NCI-H2107 treated with DMSO at 0.1 percent for 48 hours (cell line): ENCODE data around the gene JKAMP.
A peak's percentile ranks its signal among the peaks of the same experiment; 100 is the strongest.

Experiments
- DNase-seq: peaks from one replicate; lab custom pipeline; 2025; ENCODE audit not compliant: unreplicated experiment; lab: John Stamatoyannopoulos, UW

JKAMP gene

DNA sequence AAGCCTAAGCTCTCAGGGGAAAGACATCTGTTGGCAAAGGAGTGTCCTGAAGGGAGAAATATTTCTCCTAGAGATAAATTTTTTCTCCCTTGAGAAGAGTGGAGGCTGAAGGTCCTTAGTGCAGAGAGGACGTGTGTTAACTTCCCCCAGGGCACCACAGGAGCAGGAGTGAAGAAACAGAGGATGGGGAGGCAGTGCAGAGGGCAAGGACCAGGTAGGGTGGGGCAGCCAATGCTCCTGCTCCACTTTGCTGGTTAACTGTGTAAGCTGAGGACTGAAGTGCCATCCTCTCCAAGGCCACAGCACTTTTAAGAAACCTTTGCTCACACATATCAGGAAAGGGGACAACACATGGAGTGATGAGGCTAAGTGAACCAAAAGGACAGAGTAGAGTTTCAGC is 4.2 kb upstream of the JKAMP start:
- no peak for DNase-seq

DNA sequence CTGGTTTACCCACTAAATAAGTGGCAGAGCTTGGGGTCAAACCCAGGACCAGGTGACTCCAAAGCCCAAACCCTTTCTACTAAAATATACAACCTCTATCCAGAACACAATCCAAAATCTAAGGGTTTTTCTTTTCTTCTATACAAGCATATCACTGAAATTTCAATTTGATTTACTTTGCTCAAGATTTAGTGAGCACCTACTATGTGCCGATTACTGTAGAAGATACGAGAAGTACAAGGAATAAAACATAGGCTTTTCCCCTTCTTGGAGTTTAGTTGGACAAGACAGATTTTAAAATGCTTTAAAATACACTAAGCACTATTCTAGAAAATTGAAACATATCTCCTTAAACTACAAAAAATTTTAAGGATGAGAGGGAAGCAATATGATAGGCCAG is 2.9 kb upstream of the JKAMP start:
- no peak for DNase-seq

DNA sequence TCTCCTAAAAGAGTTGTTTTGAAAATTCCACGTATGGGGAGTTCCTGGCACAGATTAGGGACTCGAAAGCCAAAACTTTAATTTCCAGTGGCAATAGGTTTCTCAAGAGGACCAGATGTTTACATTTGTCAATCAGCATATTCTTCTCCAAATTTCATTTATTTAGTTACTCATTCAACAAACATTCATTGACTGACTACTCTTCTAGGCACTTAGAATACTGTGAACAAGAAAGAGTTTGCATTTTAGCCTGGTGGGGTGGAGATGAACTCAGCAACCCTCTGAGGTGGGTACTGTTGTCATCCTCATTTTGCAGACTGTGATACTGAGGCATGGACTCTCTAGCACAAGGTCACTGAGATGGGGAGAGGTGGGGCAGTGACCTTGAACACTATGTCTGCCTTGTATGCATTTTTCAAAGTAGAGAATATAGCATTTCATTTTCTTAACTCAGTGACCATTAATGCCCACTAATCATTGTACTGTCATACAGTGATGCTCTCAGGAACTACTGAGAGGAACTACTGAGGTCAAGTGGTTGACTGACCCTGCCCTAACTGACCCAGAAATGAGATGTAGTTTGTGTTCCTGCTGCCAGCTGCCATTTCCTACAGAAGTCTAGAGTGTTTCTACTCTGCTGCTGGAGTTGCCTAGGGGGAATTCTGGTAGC is 2.3 kb upstream of the JKAMP start:
- no peak for DNase-seq

- DNase-seq = peak; percentile 73
Measured at GRCh38 chr14:59482541-59483331, 1.6 kb upstream of the JKAMP start.

DNA sequence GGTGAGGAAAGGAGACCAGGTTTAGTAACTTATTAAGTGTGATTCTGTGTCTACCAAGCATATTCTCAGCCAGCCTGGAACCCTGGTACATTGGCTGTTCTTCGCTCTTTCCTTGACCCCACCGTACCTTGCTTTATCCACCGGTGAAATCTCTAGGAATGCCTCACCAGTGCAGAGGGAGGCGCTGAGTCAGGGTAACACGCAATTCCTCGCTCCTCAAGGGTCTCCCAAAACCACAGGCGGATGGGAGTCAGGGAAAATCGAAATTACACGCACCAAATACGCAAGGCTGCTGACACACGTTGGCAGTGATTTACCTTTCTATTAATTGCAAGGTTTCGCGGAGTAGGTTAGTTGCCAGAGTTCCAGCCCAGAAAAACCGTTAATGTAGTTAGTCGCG is 954 bp upstream of the JKAMP start:
- DNase-seq = no peak

DNA sequence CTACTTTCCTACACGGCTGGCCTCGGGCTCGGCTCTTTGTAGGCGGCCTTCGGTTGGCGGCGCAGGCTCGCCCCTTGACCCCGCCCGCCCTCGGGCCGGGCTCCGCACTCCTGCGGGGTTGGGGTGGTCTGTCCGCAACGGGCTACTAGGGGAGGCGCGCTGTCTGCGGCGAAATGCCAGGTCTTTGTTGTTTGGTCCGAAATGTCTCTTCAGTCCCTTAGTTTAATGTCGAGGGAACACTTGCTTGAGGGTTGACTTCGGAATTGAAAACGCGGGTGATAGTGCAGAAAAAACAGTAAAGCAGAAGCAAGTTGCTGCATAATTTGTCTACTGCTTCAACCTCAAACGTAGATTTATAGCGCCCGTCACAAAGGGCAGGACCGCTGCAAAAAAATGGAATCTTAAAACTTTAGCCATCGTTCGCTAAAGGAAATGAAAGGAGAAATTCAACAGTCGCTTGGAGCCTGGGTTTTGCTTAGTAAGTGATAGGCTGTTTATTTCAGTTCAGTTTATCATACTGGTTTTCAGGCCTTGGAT is 390 bp downstream of the JKAMP start:
- DNase-seq = no peak

GRCh38 chr14:59490756-59491155 is 6.4 kb downstream of the JKAMP start:
- DNase-seq = no peak

DNA sequence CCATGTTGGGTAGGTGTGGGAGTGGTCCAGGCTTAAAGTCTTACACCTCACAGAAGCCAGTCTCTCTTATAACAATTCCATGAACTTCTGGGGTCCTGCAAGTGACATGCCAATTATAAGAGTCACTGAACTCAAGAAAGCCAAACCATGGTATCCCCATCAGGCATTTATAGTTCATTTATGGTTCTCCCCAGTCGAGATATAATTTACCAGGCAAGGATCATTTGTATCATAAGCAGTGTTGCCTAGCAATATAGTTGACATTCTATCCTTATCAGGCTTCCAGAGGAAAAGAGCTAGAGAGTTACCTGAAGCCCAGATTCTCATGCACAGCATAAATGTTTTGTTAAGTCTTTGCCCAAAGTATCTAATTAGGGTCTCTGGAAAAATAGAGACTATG is 8.1 kb downstream of the JKAMP start:
- DNase-seq = no peak

GRCh38 chr14:59500732-59501131 is 16.4 kb downstream of the JKAMP start:
- no peak for DNase-seq

GRCh38 chr14:59503256-59503655 is 18.9 kb downstream of the JKAMP start:
- no peak for DNase-seq

DNA sequence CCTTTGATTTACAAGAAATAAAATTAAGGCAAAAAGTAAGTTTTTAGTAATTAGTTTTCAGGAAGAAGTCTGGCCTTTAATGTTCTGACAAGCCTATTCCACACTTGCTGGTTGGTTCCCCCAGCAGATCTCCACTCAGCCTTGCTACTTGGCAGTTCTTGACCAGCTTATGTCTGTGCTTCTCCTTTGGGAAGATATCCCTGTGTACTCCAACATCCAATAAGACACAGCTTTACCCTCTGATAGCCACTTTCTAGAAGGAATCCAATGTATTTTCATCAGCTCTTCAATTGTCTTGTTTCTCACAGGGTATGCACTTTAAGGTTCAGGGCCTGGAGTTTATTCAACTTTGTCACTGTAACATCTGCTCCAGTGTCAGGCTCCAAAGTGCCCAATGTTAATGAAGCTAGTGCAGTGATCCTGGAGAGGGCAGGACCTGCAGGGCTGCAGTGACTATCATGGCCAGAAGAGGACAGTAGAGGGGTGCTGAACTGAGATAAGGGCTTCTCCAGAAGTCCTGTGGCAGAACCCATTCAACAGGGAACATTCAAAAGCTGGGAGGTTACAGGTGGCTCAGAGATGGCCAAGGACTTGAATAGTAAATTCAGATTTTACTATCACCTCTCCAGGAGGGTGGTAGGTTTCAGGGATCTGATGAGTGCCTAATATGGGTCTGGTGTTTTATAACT is 22.9 kb downstream of the JKAMP start:
- peak; percentile 99 for DNase-seq

DNA sequence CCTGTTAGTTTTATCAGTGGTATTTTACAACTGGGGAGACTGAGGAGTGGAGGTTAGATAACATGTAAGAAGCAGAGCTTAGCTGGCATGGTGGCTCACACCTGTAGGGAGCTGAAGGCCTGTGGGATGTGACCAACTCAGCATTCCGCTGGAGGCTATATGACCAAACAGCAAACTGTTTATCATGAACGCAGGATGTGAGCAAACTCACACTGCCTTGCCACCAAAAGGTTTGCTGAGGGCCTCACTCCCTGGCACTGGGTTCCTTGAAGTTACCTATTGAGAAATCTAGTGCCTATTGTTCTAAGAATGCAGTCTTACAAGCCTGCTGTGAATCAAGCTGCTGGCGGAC is 23.4 kb downstream of the JKAMP start:
- DNase-seq = no peak

DNA sequence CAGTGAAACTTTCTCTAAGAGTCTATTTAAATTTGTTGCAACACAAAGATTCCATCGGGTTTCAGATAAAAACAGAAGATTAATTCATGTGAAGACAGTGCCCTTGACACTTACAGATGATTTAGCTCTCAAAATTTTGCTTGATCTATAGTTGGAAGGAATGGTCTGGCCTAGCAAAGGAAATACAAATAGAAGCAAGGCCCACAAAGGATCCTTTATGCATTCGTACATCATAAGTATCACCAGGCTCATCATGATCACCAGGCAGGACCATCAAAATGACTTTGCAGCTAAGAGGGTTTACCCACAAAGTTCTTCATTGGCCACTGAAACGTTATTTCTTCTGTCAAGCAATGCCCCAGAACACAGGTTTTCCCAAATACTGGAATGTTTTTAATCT is 24.8 kb downstream of the JKAMP start:
- no peak for DNase-seq

DNA sequence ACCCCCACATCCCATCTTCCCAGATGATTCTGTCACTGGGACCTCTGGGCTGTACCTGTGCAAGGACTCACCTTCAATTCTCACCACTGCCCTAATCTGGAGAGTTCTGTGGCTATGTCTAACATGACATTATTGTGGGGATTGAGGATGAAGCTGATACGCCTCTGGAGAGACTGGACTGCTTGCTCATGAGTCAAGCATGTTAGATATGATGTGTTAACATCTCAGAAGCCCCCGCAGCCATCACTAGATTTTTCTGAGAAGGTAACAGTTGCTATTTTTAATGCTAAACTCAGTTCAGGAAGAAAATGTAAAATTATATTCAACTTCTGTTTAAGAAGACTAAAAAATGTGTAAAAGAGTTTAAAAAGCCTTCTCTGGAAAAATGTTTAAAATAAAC is 25.7 kb downstream of the JKAMP start:
- no peak for DNase-seq

GRCh38 chr14:59510966-59511365 is 26.6 kb downstream of the JKAMP start:
- DNase-seq = no peak

- peak; percentile 74 for DNase-seq
Measured at GRCh38 chr14:59511916-59512575, 27.7 kb downstream of the JKAMP start.

DNA sequence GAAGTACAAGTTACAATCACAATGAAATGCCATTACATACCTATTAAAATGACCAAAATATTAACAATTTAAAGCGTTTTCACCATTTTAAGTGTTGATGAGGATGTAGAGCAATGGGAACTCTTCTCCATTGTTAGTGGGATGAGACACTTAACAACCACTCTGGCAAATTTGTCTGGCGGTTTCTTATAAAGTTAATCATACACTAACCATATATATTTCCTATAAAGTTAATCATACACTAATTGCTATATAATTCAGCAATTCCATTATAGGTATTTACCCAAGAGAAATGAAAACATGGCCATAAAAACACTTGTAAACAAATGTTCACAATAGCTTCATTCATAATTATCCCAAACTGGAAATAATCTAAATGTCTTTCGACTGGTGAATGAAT is 35.9 kb downstream of the JKAMP start:
- no peak for DNase-seq

GRCh38 chr14:59529189-59529588 is 44.9 kb downstream of the JKAMP start:
- no peak for DNase-seq

- DNase-seq = no peak
Measured at GRCh38 chr14:59530349-59530748, 46.0 kb downstream of the JKAMP start.

DNA sequence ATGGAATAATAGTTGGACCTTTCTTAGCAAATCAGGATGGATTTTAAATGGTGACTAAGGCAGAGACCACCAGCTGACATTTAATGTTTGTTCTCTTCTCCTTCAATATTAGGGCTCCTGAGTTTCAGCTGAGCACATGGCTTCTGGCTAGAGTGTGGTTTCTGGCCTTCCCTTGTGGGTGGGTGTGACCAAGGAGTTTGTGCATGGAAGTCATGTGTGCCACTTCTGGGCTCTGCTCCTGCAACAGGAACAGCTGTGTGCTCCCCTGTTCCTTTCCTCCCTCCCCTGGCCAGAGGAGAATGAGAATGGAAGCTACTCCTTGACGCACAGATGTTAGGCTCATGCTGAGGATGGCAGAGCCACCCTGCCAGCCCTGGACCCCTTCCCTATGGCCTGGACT is 48.1 kb downstream of the JKAMP start:
- DNase-seq = no peak

DNA sequence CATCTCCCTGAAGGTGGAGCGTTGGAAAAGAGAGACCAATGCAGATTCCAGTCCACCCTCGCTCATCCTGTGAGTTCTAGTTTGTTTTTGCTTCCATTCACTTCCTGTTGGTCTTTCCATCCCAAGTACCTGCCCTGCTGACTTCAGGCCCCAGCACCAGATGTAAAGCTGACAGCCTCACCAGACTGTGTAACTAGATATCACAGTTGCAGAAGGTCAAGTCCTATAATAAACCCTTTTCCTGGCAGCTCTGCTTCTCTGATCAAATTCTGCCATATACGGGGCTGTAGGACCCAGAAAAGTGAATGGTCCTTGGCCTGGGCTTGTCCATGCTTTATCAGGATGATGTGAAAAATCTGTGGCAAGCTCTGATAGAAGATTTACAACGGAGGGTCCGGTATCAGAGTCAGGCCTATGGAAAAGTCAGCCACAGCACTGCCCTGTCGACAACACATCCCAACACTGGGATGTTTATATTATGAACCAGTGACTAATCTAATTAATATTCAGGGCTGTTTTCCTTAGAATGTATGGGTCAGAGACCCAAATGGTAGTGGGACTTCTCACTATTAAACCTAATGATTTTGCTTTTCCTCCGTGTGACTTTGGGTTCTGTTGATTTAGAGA is 50.2 kb downstream of the JKAMP start:
- peak; percentile 67 for DNase-seq
